ENCODE results near the gene FAM20A. TPM values are rescaled to one million over a fixed set of nuclear protein-coding genes. Genes with fewer than 3 reads are reported as not detected.

FAM20A gene
- total RNA-seq, 2 donors from 2014 or later, result 2.5 to 4.4 TPM

DNA sequence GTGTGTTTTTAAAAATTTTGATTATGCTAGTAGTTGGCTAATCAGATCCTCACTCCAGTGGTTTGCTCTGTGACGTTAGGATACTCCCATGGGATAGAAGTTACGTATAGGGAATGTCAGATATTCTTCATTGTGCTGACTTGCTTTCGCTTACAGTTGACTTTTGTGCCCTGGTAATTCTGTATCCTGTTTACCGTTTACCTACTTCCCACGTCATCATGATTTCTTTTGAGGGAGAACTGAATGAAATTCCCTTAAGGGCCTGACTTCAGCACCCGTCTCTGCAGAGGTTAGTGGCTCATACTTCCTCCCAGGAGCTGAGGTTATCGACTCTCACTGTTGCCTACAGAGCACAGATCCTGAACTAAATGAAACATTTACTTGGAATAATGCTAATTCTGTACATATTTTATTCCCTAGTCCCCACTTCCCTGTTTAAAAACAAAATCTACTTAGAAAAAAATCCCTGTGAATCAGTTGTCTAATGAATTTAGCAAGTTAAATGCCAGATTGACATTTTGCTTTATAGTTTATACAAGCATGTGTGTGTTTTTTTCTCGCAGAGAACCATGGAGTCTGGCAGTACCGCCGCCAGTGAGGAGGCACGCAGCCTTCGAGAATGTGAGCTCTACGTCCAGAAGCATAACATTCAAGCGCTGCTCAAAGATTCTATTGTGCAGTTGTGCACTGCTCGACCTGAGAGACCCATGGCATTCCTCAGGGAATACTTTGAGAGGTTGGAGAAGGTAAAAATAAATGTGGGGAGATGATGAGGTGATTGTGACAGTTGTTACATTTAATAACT lies 86.1 kb downstream of the FAM20A start:
- Histone ChIP-seq H3K27me3 (no peaks in the 10 kb centered on the region), H3K9me3 (no peaks in the 10 kb centered on the region), H3K27ac (peak overlapping the region; percentile 97 to 99), H3K4me3 (peak overlapping the region; percentile 81 to 93), H3K4me1 (peaks cover 0 to 58% of the 10 kb centered on the region in 2 donors), H3K36me3 (peaks cover 42% of the 10 kb centered on the region)
- TF ChIP-seq CTCF (IDR thresholded peaks at IDR 0.05), result no peak
- no peak for DNase-seq (ENCODE audit: low spot score)

DNA sequence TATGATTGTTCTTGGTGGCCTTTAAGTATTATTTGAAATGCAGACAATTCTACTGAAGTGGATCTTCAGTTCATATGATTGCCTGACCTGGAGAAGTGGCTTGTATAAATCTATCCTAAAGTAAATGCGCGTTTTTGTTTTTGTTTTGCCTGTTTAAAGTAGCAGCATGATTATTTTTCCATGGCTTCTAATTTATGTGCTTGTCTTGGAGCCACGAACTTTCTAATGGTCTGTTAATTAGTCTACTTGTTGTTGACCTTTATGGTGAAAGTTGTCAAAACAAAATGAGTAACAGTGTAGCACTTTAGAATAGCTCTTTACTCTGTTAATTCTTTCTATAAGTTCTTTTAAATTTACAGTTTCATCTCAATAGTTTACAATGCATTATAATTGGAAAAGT lies 87.2 kb downstream of the FAM20A start:
- peaks cover 0 to 62% of the 10 kb centered on the region in 2 donors for H3K4me1 ChIP-seq
- TF ChIP-seq CTCF (IDR thresholded peaks at IDR 0.05), result no peak
- H3K9me3 ChIP-seq, result no peaks in the 10 kb centered on the region
- H3K27me3 ChIP-seq, result no peaks in the 10 kb centered on the region
- peaks cover 38% of the 10 kb centered on the region for H3K36me3 ChIP-seq
- H3K4me3 ChIP-seq, result peak overlapping the region; percentile 81 to 93
- H3K27ac ChIP-seq, result peak overlapping the region; percentile 97 to 99
- no peak for DNase-seq (ENCODE audit: low spot score)

DNA sequence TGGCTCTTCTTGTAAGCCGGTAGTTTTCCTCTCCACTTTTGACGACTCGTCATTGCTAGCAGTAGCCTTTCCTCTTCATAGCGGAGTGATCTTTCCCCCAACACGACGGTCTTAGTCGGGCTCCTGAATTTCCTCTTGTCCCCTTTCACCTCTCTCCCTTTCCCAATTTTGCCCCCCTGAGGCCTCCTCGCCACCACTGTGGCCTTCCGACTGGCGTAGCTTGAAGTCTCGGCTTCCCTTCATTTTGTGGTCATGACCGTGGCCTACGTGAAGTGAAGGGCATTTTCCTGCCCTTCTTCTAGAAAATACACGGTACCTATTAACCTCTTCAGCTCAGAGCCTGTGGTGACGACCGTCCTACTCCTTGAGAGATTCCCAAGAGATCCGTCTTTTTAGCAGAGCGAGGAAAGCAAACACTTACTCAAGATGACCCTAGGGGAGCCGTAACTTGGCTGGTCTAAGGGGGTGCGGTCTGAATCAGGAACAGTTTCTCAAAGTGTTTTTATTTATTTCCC lies 88.2 kb downstream of the FAM20A start:
- peak overlapping the region; percentile 97 to 99 for H3K27ac ChIP-seq
- no peaks in the 10 kb centered on the region for H3K9me3 ChIP-seq
- H3K4me1 ChIP-seq, result peaks cover 0 to 53% of the 10 kb centered on the region in 2 donors
- H3K4me3 ChIP-seq, result peak overlapping the region; percentile 81 to 93
- no peak for TF ChIP-seq CTCF (IDR thresholded peaks at IDR 0.05)
- DNase-seq (ENCODE audit: low spot score), result peak; percentile 72
- peaks cover 29% of the 10 kb centered on the region for H3K36me3 ChIP-seq
- H3K27me3 ChIP-seq, result no peaks in the 10 kb centered on the region

DNA sequence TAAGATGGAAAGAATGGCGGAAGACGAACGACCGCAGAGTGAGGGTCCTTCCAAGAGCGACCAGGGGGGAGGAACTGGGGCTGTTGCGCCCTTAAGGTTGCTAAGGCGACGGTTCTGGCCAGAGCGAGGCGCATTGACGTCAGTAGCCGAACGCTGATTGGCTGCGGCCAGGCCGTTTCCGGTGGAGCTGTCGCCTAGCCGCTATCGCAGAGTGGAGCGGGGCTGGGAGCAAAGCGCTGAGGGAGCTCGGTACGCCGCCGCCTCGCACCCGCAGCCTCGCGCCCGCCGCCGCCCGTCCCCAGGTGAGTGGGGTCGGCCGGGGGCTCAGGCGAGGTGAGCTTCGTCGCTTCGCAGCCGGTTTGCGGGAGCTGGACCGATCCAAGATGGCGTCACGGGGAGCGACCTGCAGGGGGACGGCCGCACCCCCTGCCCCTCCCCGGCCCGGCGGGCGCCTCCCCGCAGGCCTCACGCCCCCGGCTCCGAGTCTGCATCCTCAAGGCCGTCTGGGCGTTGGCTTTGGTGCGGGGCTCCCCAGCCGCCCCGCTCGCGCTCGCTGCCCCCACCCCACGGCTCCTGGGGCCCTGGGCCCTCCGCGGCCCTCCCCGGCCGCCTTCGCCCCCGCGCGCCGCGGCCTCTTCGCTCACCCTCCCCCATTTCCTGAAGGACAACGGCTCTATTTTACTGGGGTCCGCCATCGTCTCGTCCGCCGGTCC lies 88.8 kb downstream of the FAM20A start, which contains the start of gene PRKAR1A:
Gene PRKAR1A, plus strand, starts transcription at position 184 of the 713 bp plus-strand sequence. CDS start 2,970 bp downstream, outside the sequence.
- no peak for TF ChIP-seq CTCF (IDR thresholded peaks at IDR 0.05)
- no peaks in the 10 kb centered on the region for H3K9me3 ChIP-seq
- peak within 1 kb of the TSS; percentile 97 to 99 for H3K27ac ChIP-seq
- H3K4me3 ChIP-seq, result peak within 1 kb of the TSS; percentile 81 to 93
- H3K36me3 ChIP-seq, result peaks cover 23% of the 10 kb centered on the region
- peak; percentile 95 for DNase-seq (ENCODE audit: low spot score)
- H3K4me1 ChIP-seq, result peaks cover 0 to 48% of the 10 kb centered on the region in 2 donors
- H3K27me3 ChIP-seq, result no peaks in the 10 kb centered on the region

- TF ChIP-seq CTCF (IDR thresholded peaks at IDR 0.05), result no peak
- peak overlapping the region; percentile 81 to 93 for H3K4me3 ChIP-seq
- H3K4me1 ChIP-seq, result peaks cover 0 to 48% of the 10 kb centered on the region in 2 donors
- no peaks in the 10 kb centered on the region for H3K9me3 ChIP-seq
- H3K27ac ChIP-seq, result peak overlapping the region; percentile 97 to 99
- peak; percentile 82 for DNase-seq (ENCODE audit: low spot score)
- H3K27me3 ChIP-seq, result no peaks in the 10 kb centered on the region
- peaks cover 16% of the 10 kb centered on the region for H3K36me3 ChIP-seq
Measured at GRCh38 chr17:68511671-68512246, 89.4 kb downstream of the FAM20A start.

Measured in right atrium auricular region (tissue), 2 donors.